NCI-H1436 (cell line): ENCODE data around the gene CALML6.

Source experiments
- DNase-seq: peaks from one replicate; lab custom pipeline; 2025; lab: John Stamatoyannopoulos, UW

CALML6 gene

GRCh38 chr1:1965546-1965945, 50.5 kb downstream of the CALML6 start:
- no peak for DNase-seq

- DNase-seq, result no peak
These were observed 51.1 kb downstream of the CALML6 start for GRCh38 chr1:1966071-1966740.
